HCT116 (cell line): ENCODE measurements around the gene KNDC1. TPM values are rescaled to one million over a fixed set of nuclear protein-coding genes. Genes with fewer than 3 reads are reported as not detected.

ENCODE experiments used
- ATAC-seq: fragments of 200-7000 bp; cut with Tn5 transposase; 2 replicates; pipeline ENCODE4 v1.9.1; 2020; ENCODE audit warnings: mild to moderate bottlenecking, moderate library complexity
- BruUV-seq: library from RNA; stranded (reverse); fragments of 400-500 nt; replicated peaks from 2 replicates; lab custom pipeline; 2021; lab: Mats Ljungman, UMichigan
- CTCF ChIA-PET: fragments of 300-600 bp; sonication (Branson Sonifier 250); formaldehyde crosslinking; loops from one replicate; lab custom pipeline; 2021; ENCODE audit warnings: antibody characterized with exemption; lab: Charles Lee
- POLR2A ChIA-PET: fragments of 300-600, 350-600 bp; sonication (Branson Sonifier 250); formaldehyde crosslinking; loops from one replicate; lab custom pipeline; 2021; ENCODE audit warnings: antibody characterized with exemption; lab: Charles Lee
- RAD21 ChIA-PET, 2 experiments: fragments of 300-600 bp; sonication (Branson Sonifier 250); formaldehyde crosslinking; loops; one replicate each; lab custom pipeline; 2023; ENCODE audit warnings: low total read pairs in 2 of 2; ENCODE audit not compliant: uncharacterized antibody in 2 of 2, unreplicated experiment in 2 of 2, low non-redundant PET in 1 of 2; lab: Charles Lee
- DNase-seq: peaks from one replicate; pipeline ENCODE4 v3.0.0-alpha.2; 2010; ENCODE audit warnings: low read depth, low spot score
- H2AFZ ChIP-seq: fragments of 200-600 bp; shearing (Covaris generic), sonication (generic); 2 replicates; pipeline ENCODE4 v1.6.1; 2017; ENCODE audit warnings: low read depth, mixed run types, mixed read lengths, antibody characterized with exemption, low read length; ENCODE audit not compliant: poor library complexity, severe bottlenecking
- H3K27ac ChIP-seq: 2 replicates; pipeline ENCODE4 v1.5.1; 2012; ENCODE audit warnings: low read depth, low read length
- H3K27me3 ChIP-seq: fragments of 200-600 bp; sonication (generic); 2 replicates; pipeline ENCODE4 v1.6.1; 2016; ENCODE audit warnings: mixed run types, low read length, mixed read lengths; ENCODE audit not compliant: insufficient read depth
- H3K36me3 ChIP-seq, 2 experiments: fragments of 200-500 bp in 1 of 2; fragments of 200-600 bp in 1 of 2; sonication (Bioruptor generic) in 1 of 2; sonication (generic) in 1 of 2; 2 replicates each; pipeline versions ENCODE4 v1.5.1 to v1.6.1; 2014 to 2016; ENCODE audit warnings: low read length in 2 of 2, inconsistent platforms in 1 of 2, mixed read lengths in 1 of 2, mixed run types in 1 of 2; ENCODE audit not compliant: insufficient read depth in 2 of 2, control insufficient read depth in 1 of 2
- H3K4me1 ChIP-seq, 2 experiments: fragments of 200-600 bp in 1 of 2; sonication (generic) in 1 of 2; 2 replicates each; pipeline versions ENCODE4 v1.5.1 to v1.6.1; 2012 to 2017; ENCODE audit warnings: low read length in 2 of 2, inconsistent platforms in 1 of 2, mild to moderate bottlenecking in 1 of 2, mixed read lengths in 1 of 2, mixed run types in 1 of 2, moderate library complexity in 1 of 2; ENCODE audit not compliant: insufficient read depth in 2 of 2, control insufficient read depth in 1 of 2
- H3K4me2 ChIP-seq: fragments of 200-600 bp; sonication (generic); 2 replicates; pipeline ENCODE4 v1.6.1; 2017; ENCODE audit warnings: mixed run types, low read length, mixed read lengths
- H3K4me3 ChIP-seq, 2 experiments: fragments of 200-600 bp in 1 of 2; sonication (generic) in 1 of 2; replicated peaks in 1 of 2; 2 replicates each; pipeline ENCODE4 v1.5.1; 2011 to 2016; ENCODE audit warnings: low read length in 2 of 2, control low read depth in 1 of 2, low read depth in 1 of 2, mild to moderate bottlenecking in 1 of 2, mixed read lengths in 1 of 2, mixed run types in 1 of 2
- H3K79me2 ChIP-seq: fragments of 200-600 bp; sonication (generic); 2 replicates; pipeline ENCODE4 v1.6.1; 2017; ENCODE audit warnings: mild to moderate bottlenecking, mixed run types, low read length, moderate library complexity, mixed read lengths; ENCODE audit not compliant: insufficient read depth
- H3K9ac ChIP-seq: fragments of 200-600 bp; sonication (generic); 2 replicates; pipeline ENCODE4 v1.6.1; 2016; ENCODE audit warnings: low read length, mixed read lengths
- H3K9me2 ChIP-seq: fragments of 200-600 bp; sonication (generic), shearing (Covaris generic); 2 replicates; pipeline ENCODE4 v1.6.1; 2017; ENCODE audit warnings: mixed run types, mild to moderate bottlenecking, moderate library complexity; ENCODE audit not compliant: insufficient read depth
- H3K9me3 ChIP-seq, 2 experiments: fragments of 200-500 bp in 1 of 2; fragments of 200-600 bp in 1 of 2; sonication (Bioruptor generic) in 1 of 2; sonication (generic) in 1 of 2; 2 replicates each; pipeline ENCODE4 v1.6.1; 2014 to 2017; ENCODE audit warnings: low read length in 2 of 2, mixed read lengths in 2 of 2, inconsistent platforms in 1 of 2, low read depth in 1 of 2, mild to moderate bottlenecking in 1 of 2, mixed run types in 1 of 2, moderate library complexity in 1 of 2; ENCODE audit not compliant: control insufficient read depth in 1 of 2, insufficient read depth in 1 of 2
- H4K20me1 ChIP-seq: fragments of 200-600 bp; sonication (generic), shearing (Covaris generic); 2 replicates; pipeline ENCODE4 v1.6.1; 2017; ENCODE audit warnings: mixed run types, mild to moderate bottlenecking, moderate library complexity; ENCODE audit not compliant: insufficient read depth
- CBX3 ChIP-seq: IDR thresholded peaks from 2 replicates; pipeline ENCODE4 v1.6.1; 2012; ENCODE audit warnings: low read depth
- CEBPB ChIP-seq: IDR thresholded peaks from 2 replicates; pipeline ENCODE4 v1.6.1; 2012; ENCODE audit warnings: low read depth
- EGR1 ChIP-seq: IDR thresholded peaks from 2 replicates; pipeline ENCODE4 v1.6.1; 2012; ENCODE audit warnings: low read depth
- ELF1 ChIP-seq: IDR thresholded peaks from 2 replicates; pipeline ENCODE4 v1.6.1; 2012; ENCODE audit warnings: low read depth, borderline replicate concordance
- JUND ChIP-seq: IDR thresholded peaks from 2 replicates; pipeline ENCODE4 v1.6.1; 2012
- MAX ChIP-seq: IDR thresholded peaks from 2 replicates; pipeline ENCODE4 v1.6.1; 2012
- POLR2A ChIP-seq: IDR thresholded peaks from 2 replicates; pipeline ENCODE4 v1.7.0; 2011; ENCODE audit warnings: borderline replicate concordance; ENCODE audit not compliant: insufficient read depth, insufficient read length; ENCODE audit errors: extremely low read depth
- POLR2AphosphoS5 ChIP-seq: IDR thresholded peaks from 2 replicates; pipeline ENCODE4 v1.6.1; 2011; ENCODE audit warnings: mild to moderate bottlenecking, low read depth, low read length, moderate library complexity
- RAD21 ChIP-seq: IDR thresholded peaks from 2 replicates; pipeline ENCODE4 v1.6.1; 2012; ENCODE audit warnings: low read depth, mild to moderate bottlenecking
- SIN3A ChIP-seq: IDR thresholded peaks from 2 replicates; pipeline ENCODE4 v1.6.1; 2012; ENCODE audit warnings: low read depth
- SP1 ChIP-seq: IDR thresholded peaks from 2 replicates; pipeline ENCODE4 v1.6.1; 2012; ENCODE audit warnings: low read depth
- TCF7L2 ChIP-seq: IDR thresholded peaks from 2 replicates; pipeline ENCODE4 v1.7.0; 2011; ENCODE audit warnings: borderline replicate concordance, inconsistent platforms; ENCODE audit not compliant: insufficient read depth, insufficient read length; ENCODE audit errors: extremely low read depth
- YY1 ChIP-seq: IDR thresholded peaks from 2 replicates; pipeline ENCODE4 v1.6.1; 2011; ENCODE audit warnings: low read length, low read depth, moderate library complexity, mild to moderate bottlenecking; ENCODE audit not compliant: insufficient replicate concordance; ENCODE audit errors: extremely low read depth
- ZBTB33 ChIP-seq: IDR thresholded peaks from 2 replicates; pipeline ENCODE4 v1.6.1; 2011; ENCODE audit warnings: mild to moderate bottlenecking, low read length, moderate library complexity; ENCODE audit not compliant: insufficient replicate concordance; ENCODE audit errors: extremely low read depth
- ZNF274 ChIP-seq: fragments of 200-500 bp; sonication (Bioruptor generic); IDR thresholded peaks from 2 replicates; pipeline ENCODE4 v1.6.1; 2014; ENCODE audit warnings: mild to moderate bottlenecking, low read depth, low read length, inconsistent platforms
- intact Hi-C: fragments of 100-400 bp; cut with micrococcal nuclease; formaldehyde crosslinking; loops from 2 replicates; pipeline ENCODE4 v1.10.0; 2022
- total RNA-seq: library from RNA; stranded (reverse); gene quantifications from one replicate; pipeline ENCODE4 v1.2.1, GENCODE V29; 2021; ENCODE audit not compliant: unreplicated experiment

Gene KNDC1
- total RNA-seq, 1 experiment from 2014 or later = 3.6 TPM

- TF ChIP-seq YY1 (no peak), SP1 (no peak), EGR1 (no peak), ZBTB33 (no peak)
These were observed 1.6 kb downstream of the KNDC1 start (continued) for GRCh38 chr10:133161486-133162109.

- CTCF ChIA-PET = no interaction called here
- Histone ChIP-seq H3K9ac (no peak overlapping the region), H3K27me3 (no peaks in the 10 kb centered on the region), H3K79me2 (no peaks in the 10 kb centered on the region), H3K27ac (no peak overlapping the region), H2AFZ (no peak overlapping the region), H3K4me1 (peaks cover 0 to 5% of the 10 kb centered on the region in 2 experiments; a peak in 1 of 4 replicates), H4K20me1 (no peaks in the 10 kb centered on the region), H3K9me3 (no peaks in the 10 kb centered on the region), H3K4me3 (no peak overlapping the region), H3K9me2 (no peaks in the 10 kb centered on the region), H3K4me2 (no peak overlapping the region), H3K36me3 (no peaks in the 10 kb centered on the region)
- BruUV-seq = TSS peak; percentile 50
- RAD21 ChIA-PET = no interaction called here
- no peak for DNase-seq
- TF ChIP-seq JUND = no peak
- TF ChIP-seq RAD21 = no peak
- TF ChIP-seq SIN3A = no peak
- no peak for TF ChIP-seq TCF7L2
- TF ChIP-seq ELF1 = no peak
- no peak for TF ChIP-seq MAX
- TF ChIP-seq CEBPB = no peak
- TF ChIP-seq POLR2AphosphoS5 = no peak
- TF ChIP-seq ZNF274 = no peak
- TF ChIP-seq CBX3 = no peak
- no peak for TF ChIP-seq ZBTB33
- TF ChIP-seq POLR2A = no peak
- intact Hi-C loops = no loop called here
- ATAC-seq = no peak
- POLR2A ChIA-PET = no interaction called here
These were observed 2.3 kb downstream of the KNDC1 start for GRCh38 chr10:133162178-133162909.
